GM23338 (cell line): ENCODE measurements around the gene NECTIN1.

Experiments
- CREB1 ChIP-seq: fragments of 250-450 bp; sonication (Bioruptor Pico); IDR thresholded peaks from 2 replicates; pipeline ENCODE4 v1.5.0; 2020; ENCODE audit warnings: low read depth, mild to moderate bottlenecking, moderate library complexity
- EZH2 ChIP-seq: fragments of 200-600 bp; sonication (generic); IDR thresholded peaks from one replicate; pipeline ENCODE4 v1.8.0; 2017; ENCODE audit warnings: antibody characterized with exemption, mild to moderate bottlenecking, low read depth; ENCODE audit not compliant: unreplicated experiment
- EZH2phosphoT487 ChIP-seq: fragments of 200-600 bp; sonication (generic); IDR thresholded peaks from one replicate; pipeline ENCODE4 v1.8.1; 2018; ENCODE audit warnings: antibody characterized with exemption; ENCODE audit not compliant: unreplicated experiment
- JUNB ChIP-seq: IDR thresholded peaks from one replicate; pipeline ENCODE4 v1.6.1; 2016; ENCODE audit warnings: antibody characterized with exemption; ENCODE audit not compliant: unreplicated experiment
- POLR2AphosphoS5 ChIP-seq: IDR thresholded peaks from 2 replicates; pipeline ENCODE4 v1.6.1; 2016; ENCODE audit warnings: antibody characterized with exemption, low read depth
- STAT1 ChIP-seq: IDR thresholded peaks from one replicate; pipeline ENCODE4 v1.6.1; 2016; ENCODE audit warnings: antibody characterized with exemption; ENCODE audit not compliant: unreplicated experiment
- ZNF114 ChIP-seq: fragments of 250-450 bp; sonication (Bioruptor Pico); IDR thresholded peaks from 2 replicates; pipeline ENCODE4 v1.5.0; 2020; ENCODE audit warnings: mild to moderate bottlenecking, moderate library complexity
- ZNF331 ChIP-seq: fragments of 250-450 bp; sonication (Bioruptor Pico); IDR thresholded peaks from 2 replicates; pipeline ENCODE4 v1.5.0; 2020; ENCODE audit warnings: low read depth, mild to moderate bottlenecking, moderate library complexity
- TF ChIP-seq, protein P1 (sequence below): IDR thresholded peaks from one replicate; pipeline ENCODE4 v1.6.1; 2018; ENCODE audit warnings: antibody characterized with exemption; ENCODE audit not compliant: unreplicated experiment
- TF ChIP-seq, protein P2 (sequence below), 2 experiments: fragments of 200-600 bp in 1 of 2; sonication (generic) in 1 of 2; conservative IDR thresholded peaks; 2 replicates each; pipeline versions ENCODE4 v1.5.1 to v1.6.1; 2016 to 2017; ENCODE audit warnings: antibody characterized with exemption in 2 of 2, low read depth in 2 of 2, mild to moderate bottlenecking in 2 of 2, moderate library complexity in 1 of 2
- TF ChIP-seq, protein P3 (sequence below): fragments of 250-450 bp; sonication (Bioruptor Pico); IDR thresholded peaks from 2 replicates; pipeline ENCODE4 v1.5.0; 2020; ENCODE audit warnings: mild to moderate bottlenecking, moderate library complexity
- TF ChIP-seq, protein P4 (sequence below): IDR thresholded peaks from 2 replicates; pipeline ENCODE4 v1.6.1; 2016; ENCODE audit warnings: antibody characterized with exemption

DNA sequence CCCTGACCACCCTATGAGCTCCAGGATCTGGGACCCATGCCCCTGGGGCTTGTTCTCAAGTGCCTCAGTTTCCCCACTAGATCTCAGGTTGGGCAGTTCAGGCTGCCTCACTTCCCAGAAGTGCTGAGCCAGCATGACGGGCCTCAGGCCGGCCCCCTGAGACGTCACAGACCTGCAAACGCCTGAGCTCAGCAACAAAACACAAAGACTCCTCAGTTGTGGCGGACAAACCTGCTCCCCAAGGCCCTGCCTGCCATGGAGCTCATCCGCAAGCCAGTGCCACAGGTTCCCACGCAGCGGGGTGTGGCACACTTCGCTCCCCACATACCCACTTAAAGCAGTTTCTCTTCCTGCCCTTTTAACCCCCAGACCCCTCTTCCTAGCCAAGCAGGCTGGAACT is 45.2 kb downstream of the NECTIN1 start:
- TF ChIP-seq, protein P1, sequence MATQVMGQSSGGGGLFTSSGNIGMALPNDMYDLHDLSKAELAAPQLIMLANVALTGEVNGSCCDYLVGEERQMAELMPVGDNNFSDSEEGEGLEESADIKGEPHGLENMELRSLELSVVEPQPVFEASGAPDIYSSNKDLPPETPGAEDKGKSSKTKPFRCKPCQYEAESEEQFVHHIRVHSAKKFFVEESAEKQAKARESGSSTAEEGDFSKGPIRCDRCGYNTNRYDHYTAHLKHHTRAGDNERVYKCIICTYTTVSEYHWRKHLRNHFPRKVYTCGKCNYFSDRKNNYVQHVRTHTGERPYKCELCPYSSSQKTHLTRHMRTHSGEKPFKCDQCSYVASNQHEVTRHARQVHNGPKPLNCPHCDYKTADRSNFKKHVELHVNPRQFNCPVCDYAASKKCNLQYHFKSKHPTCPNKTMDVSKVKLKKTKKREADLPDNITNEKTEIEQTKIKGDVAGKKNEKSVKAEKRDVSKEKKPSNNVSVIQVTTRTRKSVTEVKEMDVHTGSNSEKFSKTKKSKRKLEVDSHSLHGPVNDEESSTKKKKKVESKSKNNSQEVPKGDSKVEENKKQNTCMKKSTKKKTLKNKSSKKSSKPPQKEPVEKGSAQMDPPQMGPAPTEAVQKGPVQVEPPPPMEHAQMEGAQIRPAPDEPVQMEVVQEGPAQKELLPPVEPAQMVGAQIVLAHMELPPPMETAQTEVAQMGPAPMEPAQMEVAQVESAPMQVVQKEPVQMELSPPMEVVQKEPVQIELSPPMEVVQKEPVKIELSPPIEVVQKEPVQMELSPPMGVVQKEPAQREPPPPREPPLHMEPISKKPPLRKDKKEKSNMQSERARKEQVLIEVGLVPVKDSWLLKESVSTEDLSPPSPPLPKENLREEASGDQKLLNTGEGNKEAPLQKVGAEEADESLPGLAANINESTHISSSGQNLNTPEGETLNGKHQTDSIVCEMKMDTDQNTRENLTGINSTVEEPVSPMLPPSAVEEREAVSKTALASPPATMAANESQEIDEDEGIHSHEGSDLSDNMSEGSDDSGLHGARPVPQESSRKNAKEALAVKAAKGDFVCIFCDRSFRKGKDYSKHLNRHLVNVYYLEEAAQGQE = no peak
- TF ChIP-seq, protein P2, sequence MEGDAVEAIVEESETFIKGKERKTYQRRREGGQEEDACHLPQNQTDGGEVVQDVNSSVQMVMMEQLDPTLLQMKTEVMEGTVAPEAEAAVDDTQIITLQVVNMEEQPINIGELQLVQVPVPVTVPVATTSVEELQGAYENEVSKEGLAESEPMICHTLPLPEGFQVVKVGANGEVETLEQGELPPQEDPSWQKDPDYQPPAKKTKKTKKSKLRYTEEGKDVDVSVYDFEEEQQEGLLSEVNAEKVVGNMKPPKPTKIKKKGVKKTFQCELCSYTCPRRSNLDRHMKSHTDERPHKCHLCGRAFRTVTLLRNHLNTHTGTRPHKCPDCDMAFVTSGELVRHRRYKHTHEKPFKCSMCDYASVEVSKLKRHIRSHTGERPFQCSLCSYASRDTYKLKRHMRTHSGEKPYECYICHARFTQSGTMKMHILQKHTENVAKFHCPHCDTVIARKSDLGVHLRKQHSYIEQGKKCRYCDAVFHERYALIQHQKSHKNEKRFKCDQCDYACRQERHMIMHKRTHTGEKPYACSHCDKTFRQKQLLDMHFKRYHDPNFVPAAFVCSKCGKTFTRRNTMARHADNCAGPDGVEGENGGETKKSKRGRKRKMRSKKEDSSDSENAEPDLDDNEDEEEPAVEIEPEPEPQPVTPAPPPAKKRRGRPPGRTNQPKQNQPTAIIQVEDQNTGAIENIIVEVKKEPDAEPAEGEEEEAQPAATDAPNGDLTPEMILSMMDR (conservative IDR thresholded peaks at IDR 0.05; ENCODE audit: low read depth in 2 of 2) = no peak
- TF ChIP-seq, protein P3, sequence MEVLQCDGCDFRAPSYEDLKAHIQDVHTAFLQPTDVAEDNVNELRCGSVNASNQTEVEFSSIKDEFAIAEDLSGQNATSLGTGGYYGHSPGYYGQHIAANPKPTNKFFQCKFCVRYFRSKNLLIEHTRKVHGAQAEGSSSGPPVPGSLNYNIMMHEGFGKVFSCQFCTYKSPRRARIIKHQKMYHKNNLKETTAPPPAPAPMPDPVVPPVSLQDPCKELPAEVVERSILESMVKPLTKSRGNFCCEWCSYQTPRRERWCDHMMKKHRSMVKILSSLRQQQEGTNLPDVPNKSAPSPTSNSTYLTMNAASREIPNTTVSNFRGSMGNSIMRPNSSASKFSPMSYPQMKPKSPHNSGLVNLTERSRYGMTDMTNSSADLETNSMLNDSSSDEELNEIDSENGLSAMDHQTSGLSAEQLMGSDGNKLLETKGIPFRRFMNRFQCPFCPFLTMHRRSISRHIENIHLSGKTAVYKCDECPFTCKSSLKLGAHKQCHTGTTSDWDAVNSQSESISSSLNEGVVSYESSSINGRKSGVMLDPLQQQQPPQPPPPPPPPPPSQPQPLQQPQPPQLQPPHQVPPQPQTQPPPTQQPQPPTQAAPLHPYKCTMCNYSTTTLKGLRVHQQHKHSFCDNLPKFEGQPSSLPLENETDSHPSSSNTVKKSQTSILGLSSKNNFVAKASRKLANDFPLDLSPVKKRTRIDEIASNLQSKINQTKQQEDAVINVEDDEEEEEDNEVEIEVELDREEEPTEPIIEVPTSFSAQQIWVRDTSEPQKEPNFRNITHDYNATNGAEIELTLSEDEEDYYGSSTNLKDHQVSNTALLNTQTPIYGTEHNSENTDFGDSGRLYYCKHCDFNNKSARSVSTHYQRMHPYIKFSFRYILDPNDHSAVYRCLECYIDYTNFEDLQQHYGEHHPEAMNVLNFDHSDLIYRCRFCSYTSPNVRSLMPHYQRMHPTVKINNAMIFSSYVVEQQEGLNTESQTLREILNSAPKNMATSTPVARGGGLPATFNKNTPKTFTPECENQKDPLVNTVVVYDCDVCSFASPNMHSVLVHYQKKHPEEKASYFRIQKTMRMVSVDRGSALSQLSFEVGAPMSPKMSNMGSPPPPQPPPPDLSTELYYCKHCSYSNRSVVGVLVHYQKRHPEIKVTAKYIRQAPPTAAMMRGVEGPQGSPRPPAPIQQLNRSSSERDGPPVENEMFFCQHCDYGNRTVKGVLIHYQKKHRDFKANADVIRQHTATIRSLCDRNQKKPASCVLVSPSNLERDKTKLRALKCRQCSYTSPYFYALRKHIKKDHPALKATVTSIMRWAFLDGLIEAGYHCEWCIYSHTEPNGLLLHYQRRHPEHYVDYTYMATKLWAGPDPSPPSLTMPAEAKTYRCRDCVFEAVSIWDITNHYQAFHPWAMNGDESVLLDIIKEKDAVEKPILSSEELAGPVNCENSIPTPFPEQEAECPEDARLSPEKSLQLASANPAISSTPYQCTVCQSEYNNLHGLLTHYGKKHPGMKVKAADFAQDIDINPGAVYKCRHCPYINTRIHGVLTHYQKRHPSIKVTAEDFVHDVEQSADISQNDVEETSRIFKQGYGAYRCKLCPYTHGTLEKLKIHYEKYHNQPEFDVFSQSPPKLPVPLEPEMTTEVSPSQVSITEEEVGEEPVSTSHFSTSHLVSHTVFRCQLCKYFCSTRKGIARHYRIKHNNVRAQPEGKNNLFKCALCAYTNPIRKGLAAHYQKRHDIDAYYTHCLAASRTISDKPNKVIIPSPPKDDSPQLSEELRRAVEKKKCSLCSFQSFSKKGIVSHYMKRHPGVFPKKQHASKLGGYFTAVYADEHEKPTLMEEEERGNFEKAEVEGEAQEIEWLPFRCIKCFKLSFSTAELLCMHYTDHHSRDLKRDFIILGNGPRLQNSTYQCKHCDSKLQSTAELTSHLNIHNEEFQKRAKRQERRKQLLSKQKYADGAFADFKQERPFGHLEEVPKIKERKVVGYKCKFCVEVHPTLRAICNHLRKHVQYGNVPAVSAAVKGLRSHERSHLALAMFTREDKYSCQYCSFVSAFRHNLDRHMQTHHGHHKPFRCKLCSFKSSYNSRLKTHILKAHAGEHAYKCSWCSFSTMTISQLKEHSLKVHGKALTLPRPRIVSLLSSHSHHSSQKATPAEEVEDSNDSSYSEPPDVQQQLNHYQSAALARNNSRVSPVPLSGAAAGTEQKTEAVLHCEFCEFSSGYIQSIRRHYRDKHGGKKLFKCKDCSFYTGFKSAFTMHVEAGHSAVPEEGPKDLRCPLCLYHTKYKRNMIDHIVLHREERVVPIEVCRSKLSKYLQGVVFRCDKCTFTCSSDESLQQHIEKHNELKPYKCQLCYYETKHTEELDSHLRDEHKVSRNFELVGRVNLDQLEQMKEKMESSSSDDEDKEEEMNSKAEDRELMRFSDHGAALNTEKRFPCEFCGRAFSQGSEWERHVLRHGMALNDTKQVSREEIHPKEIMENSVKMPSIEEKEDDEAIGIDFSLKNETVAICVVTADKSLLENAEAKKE = no peak
- TF ChIP-seq EZH2 = no peak
- no peak for TF ChIP-seq EZH2phosphoT487
- no peak for TF ChIP-seq JUNB
- TF ChIP-seq POLR2AphosphoS5 = no peak
- no peak for TF ChIP-seq CREB1 (CRISPR knock-in tag)
- TF ChIP-seq, protein P4, sequence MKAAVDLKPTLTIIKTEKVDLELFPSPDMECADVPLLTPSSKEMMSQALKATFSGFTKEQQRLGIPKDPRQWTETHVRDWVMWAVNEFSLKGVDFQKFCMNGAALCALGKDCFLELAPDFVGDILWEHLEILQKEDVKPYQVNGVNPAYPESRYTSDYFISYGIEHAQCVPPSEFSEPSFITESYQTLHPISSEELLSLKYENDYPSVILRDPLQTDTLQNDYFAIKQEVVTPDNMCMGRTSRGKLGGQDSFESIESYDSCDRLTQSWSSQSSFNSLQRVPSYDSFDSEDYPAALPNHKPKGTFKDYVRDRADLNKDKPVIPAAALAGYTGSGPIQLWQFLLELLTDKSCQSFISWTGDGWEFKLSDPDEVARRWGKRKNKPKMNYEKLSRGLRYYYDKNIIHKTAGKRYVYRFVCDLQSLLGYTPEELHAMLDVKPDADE = no peak
- TF ChIP-seq STAT1 = no peak
- no peak for TF ChIP-seq ZNF114 (CRISPR knock-in tag)
- no peak for TF ChIP-seq ZNF331 (CRISPR knock-in tag)
